Measurements from ENCODE around the gene FBXO46. TPM values are rescaled to one million over a fixed set of nuclear protein-coding genes. Genes with fewer than 3 reads are reported as not detected.
"Not testable (repeated sequence)": the region's sequence is repeated elsewhere in the genome, so short reads cannot be mapped to it uniquely, and the experiment has no call there.

The FBXO46 gene
- total RNA-seq, 1 experiment from 2014 or later: 10.8 TPM

DNA sequence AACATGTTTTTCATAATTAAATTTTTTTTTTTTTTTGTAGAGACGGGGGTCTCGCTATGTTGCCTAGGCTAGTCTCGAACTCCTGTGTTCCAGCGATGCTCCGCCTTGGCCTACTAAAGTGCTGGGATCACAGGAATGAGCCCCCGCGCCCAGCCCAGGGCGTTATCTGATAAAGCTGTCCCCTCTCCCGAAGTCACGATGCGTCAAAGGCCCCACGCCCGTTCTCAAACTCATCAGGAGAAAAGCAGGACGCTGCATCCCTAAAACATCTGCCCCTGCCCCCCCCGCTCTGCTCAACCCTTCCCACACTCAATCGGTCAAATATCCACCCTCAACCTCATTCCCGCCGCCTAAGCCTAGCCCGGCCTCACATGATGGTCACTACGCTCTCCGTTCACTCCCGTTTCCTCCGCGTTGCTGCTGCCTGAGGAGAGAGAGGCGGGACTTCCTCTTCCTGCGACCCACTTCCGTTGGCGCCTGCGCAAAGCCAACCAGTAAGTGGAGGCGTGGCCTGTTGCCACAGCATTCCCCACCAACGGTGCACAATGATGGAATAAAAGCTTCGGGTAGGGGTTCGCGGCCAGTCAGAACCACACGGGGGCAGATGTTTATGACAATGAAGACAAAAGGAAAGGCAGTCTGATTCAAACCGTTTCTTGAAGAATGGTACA lies 39.0 kb downstream of the FBXO46 start, which contains the start of gene SNRPD2:
TSS of gene SNRPD2 (minus strand) at position 438 of the 671 bp plus-strand sequence. CDS start at position 373, 65 bp downstream.
- peak; percentile 96 to 97 for DNase-seq
- peak within 1 kb of the TSS; percentile 77 for H3K4me3 ChIP-seq
- H3K27ac ChIP-seq: peak within 1 kb of the TSS; percentile 67
- H3K9me3 ChIP-seq (replicated peaks): no peaks in the 10 kb centered on the region
- H3K36me3 ChIP-seq: peaks cover 11% of the 10 kb centered on the region; the same call in 1 of the 2 replicates
- H3K27me3 ChIP-seq: no peaks in the 10 kb centered on the region
- H3K4me1 ChIP-seq: no peaks in the 10 kb centered on the region

DNA sequence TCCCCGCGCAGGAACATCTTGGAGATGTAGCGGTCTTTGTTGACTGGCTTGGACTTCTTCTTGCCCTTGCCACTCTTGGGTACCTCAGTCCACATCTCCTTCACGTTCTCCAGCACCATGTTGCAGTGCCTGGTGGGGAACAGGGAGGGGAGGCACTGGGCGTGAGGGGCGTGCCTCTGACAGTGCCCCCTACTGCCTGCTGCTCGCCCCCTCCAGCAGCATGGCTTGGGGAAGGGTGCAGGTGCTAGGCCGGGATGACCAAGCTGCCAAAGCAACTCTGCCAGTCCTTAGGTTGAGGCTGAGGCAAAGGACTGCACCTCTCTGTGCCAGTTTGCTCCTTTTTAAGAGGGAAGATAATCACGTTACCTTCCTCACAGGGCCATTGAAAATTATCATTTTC lies 43.1 kb downstream of the FBXO46 start:
- Histone ChIP-seq H3K27me3 (no peaks in the 10 kb centered on the region), H3K9me3 (replicated peaks) (no peaks in the 10 kb centered on the region), H3K27ac (no peak overlapping the region), H3K36me3 (peaks cover 17% of the 10 kb centered on the region; the same call in 1 of the 2 replicates), H3K4me1 (no peaks in the 10 kb centered on the region), H3K4me3 (no peak overlapping the region)
- no peak for DNase-seq

DNA sequence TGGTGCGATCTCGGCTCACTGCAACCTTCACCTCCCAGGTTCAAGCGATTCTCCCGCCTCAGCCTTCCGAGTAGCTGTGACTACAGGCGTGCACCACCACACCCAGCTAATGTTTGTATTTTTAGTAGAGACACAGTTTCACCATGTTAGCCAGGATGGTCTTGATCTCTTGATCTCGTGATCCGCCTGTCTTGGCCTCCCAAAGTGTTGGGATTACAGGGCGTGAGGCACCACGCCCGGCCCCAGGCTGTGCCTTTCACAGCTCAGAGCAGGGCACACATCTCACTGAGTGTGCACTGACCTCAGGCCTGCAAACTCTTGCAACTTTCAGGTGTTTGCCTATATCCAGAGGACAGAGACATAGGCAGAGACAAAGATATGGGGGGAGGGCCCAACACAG lies 45.7 kb downstream of the FBXO46 start:
- not testable (repeated sequence) for H3K4me1 ChIP-seq; DNase-seq; H3K27me3 ChIP-seq; H3K9me3 ChIP-seq (replicated peaks); H3K27ac ChIP-seq; H3K4me3 ChIP-seq
- peaks cover 17% of the 10 kb centered on the region; the same call in 1 of the 2 replicates for H3K36me3 ChIP-seq

DNA sequence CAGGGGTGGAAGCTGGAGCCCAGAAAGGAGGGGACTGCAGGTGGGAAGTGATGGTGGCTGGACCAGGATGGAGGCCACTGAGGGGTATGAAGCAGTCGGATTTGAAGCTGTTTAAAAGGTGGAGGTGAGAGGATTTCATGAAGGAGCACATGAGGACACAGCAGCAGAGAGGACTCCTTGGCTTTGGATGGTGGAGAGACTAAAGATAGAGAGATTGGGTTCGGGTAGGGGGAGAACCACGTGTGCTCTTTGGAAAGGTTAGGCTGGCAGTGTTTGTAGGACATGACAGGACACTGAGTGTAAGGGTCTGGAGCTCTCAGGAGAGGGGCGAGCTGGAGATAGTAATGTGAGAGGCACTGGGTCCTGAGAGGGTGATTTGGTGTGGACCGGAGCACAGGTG lies 47.8 kb downstream of the FBXO46 start:
- Histone ChIP-seq H3K9me3 (replicated peaks) (no peaks in the 10 kb centered on the region), H3K36me3 (peaks cover 13% of the 10 kb centered on the region; the same call in 1 of the 2 replicates), H3K4me3 (no peak overlapping the region), H3K27me3 (no peaks in the 10 kb centered on the region), H3K27ac (no peak overlapping the region), H3K4me1 (peaks cover under 1% of the 10 kb centered on the region; the same call in 1 of the 2 replicates)
- DNase-seq: no peak

DNA sequence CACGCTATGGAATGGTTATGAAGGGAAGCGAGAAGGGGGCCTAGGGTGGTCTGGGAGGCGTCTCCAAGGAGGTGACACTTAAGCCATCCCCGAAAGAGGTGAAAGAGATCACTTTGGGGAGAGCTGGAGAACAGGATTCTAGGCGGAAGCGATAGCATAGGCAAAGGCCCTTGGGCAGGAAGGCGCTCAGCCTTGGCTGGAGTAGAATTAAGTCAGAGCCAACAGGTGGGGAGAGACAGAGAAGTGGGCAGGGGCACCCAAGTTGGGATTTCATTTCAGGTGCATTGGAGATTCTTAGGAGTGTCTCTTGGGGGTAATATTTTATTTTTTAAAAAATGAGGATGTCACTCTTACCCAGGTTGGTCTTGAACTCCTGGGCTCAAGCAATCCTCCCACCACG lies 48.6 kb downstream of the FBXO46 start:
- Histone ChIP-seq H3K4me1 (peaks cover 5% of the 10 kb centered on the region; the same call in 1 of the 2 replicates), H3K27ac (no peak overlapping the region), H3K36me3 (peaks cover 8% of the 10 kb centered on the region; the same call in 1 of the 2 replicates), H3K4me3 (no peak overlapping the region), H3K9me3 (replicated peaks) (no peaks in the 10 kb centered on the region), H3K27me3 (no peaks in the 10 kb centered on the region)
- DNase-seq: no peak

DNA sequence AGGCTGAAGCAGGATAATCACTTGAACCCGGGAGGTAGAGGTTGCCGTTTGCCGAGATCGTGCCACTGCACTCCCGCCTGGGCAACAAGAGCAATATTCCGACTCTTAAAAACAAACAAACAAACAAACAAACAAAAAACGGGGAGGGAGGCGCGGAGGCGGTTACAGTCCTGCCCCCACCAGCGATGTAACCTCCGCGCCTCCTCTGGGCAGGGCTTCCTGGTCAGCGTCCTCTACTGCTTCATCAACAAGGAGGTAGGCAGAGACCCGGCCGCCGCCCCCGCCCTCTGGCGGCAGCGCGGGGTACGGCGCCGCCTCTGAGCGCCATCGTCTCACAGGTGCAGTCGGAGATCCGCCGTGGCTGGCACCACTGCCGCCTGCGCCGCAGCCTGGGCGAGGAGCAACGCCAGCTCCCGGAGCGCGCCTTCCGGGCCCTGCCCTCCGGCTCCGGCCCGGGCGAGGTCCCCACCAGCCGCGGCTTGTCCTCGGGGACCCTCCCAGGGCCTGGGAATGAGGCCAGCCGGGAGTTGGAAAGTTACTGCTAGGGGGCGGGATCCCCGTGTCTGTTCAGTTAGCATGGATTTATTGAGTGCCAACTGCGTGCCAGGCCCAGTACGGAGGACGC lies 49.2 kb downstream of the FBXO46 start:
- H3K4me1 ChIP-seq: peaks cover 5% of the 10 kb centered on the region; the same call in 1 of the 2 replicates
- peaks cover 5% of the 10 kb centered on the region; the same call in 1 of the 2 replicates for H3K36me3 ChIP-seq
- 0 out of 2 replicates have a peak, but pooled peaks cover 3% of the 10 kb centered on the region for H3K27me3 ChIP-seq
- peak; percentile 72 to 86 for DNase-seq
- H3K4me3 ChIP-seq: peak overlapping the region; percentile 38
- no peak overlapping the region for H3K27ac ChIP-seq
- H3K9me3 ChIP-seq (replicated peaks): no peaks in the 10 kb centered on the region

DNA sequence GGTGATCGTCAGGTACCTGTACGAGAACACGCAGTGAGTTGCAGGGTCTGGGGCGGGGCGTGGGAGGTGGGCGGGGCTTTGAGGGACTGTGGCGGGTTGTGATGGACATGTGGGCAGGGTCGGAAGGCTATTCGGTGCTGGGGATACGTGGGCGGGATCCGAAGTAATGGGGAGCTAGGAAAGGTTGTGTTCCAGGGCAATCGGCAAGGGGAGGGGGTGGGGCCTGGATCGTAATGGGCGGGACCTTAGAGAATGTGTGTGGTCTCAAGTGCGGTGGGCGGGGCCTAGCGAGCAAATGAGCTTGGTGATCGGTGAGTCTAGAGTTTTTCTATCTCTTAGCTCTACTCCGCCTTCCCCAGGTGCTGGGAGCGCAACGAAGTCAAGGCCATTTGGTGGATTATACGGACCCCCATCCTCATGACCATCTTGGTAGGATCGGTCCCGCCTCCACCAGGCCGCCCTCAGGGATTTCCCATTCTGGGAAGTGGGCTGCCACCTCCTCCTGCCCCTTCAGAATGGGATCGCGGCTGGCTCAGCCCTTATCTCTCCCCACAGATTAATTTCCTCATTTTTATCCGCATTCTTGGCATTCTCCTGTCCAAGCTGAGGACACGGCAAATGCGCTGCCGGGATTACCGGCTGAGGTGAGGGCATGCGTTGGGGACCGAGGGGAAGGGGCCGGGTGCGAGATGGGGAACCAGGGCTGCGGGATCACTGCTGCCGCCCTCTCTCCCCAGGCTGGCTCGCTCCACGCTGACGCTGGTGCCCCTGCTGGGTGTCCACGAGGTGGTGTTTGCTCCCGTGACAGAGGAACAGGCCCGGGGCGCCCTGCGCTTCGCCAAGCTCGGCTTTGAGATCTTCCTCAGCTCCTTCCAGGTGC lies 53.1 kb downstream of the FBXO46 start:
- H3K27ac ChIP-seq: no peak overlapping the region
- peaks cover 5% of the 10 kb centered on the region; the same call in 1 of the 2 replicates for H3K4me1 ChIP-seq
- no peak overlapping the region for H3K4me3 ChIP-seq
- peak; percentile 81 to 82 for DNase-seq
- 0 out of 2 replicates have a peak, but pooled peaks cover 4% of the 10 kb centered on the region for H3K27me3 ChIP-seq
- no peaks in the 10 kb centered on the region for H3K9me3 ChIP-seq (replicated peaks)
- no peaks in the 10 kb centered on the region for H3K36me3 ChIP-seq

DNA sequence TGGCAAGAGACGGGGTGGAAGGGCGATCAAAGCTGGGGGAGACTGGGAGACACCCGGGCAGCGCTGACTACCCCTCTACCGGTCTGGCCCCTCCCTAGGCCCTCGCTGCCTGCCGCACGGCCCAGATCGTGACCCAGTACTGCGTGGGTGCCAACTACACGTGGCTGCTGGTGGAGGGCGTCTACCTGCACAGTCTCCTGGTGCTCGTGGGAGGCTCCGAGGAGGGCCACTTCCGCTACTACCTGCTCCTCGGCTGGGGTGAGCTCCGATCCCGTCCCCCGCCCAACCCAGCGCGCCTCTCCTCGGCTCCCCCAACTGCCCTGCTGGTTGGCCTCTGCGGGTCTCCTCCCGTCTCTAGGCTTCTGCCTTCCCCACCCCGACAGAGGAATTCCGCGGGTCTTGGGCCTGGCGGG lies 53.8 kb downstream of the FBXO46 start:
- no peak overlapping the region for H3K4me3 ChIP-seq
- H3K27me3 ChIP-seq: 0 out of 2 replicates have a peak, but pooled peaks cover 4% of the 10 kb centered on the region
- no peaks in the 10 kb centered on the region for H3K9me3 ChIP-seq (replicated peaks)
- H3K4me1 ChIP-seq: peaks cover 5% of the 10 kb centered on the region; the same call in 1 of the 2 replicates
- no peak overlapping the region for H3K27ac ChIP-seq
- H3K36me3 ChIP-seq: no peaks in the 10 kb centered on the region
- no peak for DNase-seq

DNA sequence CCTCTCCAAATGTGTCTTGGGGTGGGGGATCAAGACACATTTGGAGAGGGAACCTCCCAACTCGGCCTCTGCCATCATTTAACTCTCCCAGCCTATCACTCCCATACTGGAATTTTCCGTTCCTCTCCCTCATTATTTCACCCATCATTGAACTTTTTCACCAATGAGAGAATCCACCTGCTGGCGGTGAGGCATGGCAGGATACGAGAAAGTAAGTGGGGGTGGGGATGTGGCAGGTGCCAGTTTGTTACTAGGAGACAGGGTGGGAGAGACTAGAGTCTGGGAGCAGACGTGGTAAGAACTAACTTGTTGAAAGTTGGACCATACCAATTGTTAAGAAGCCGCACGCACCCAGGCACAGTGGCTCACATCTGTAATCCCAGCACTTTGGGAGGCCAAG lies 55.8 kb downstream of the FBXO46 start:
- Histone ChIP-seq H3K4me1 (peaks cover 5% of the 10 kb centered on the region; the same call in 1 of the 2 replicates), H3K27me3 (0 out of 2 replicates have a peak, but pooled peaks cover 4% of the 10 kb centered on the region), H3K9me3 (replicated peaks) (no peaks in the 10 kb centered on the region), H3K4me3 (no peak overlapping the region), H3K27ac (no peak overlapping the region), H3K36me3 (no peaks in the 10 kb centered on the region)
- no peak for DNase-seq

DNA sequence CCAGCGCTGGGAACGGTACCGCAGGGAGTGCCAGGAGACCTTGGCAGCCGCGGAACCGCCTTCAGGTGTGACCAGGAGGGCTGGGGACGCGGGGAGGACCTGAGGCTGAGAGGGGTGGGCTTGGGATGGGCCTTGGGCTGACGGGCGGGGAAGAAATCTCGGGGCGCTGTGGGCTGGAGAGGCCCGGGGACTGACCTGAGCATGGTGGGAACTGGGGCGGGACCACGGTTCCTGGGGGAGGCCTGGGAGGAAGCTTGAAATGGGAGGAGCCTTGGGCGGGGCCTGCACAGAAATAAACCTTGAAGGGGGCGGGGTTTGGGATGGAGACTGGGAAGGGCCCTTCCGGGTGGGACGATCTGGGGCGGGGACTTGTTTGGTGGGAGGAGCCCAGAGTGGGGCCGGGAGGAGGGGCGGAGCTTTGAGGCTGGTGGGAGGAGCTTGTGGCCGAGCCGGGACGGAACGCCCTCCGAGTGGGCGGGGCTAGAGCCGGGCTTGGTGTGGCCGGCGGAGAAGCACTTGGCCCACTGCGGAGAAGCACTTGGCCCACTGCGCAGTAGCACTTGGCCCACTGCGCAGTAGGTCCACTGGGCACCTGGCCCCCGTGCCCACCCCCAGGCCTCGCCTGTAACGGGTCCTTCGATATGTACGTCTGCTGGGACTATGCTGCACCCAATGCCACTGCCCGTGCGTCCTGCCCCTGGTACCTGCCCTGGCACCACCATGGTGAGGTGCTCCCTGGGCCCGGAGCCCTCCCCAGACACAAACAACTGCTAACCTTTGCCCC lies 59.8 kb downstream of the FBXO46 start:
- peaks cover 3% of the 10 kb centered on the region; the same call in 1 of the 2 replicates for H3K4me1 ChIP-seq
- H3K4me3 ChIP-seq: no peak overlapping the region
- no peaks in the 10 kb centered on the region for H3K36me3 ChIP-seq
- H3K27me3 ChIP-seq: no peaks in the 10 kb centered on the region
- no peak overlapping the region for H3K27ac ChIP-seq
- H3K9me3 ChIP-seq (replicated peaks): no peaks in the 10 kb centered on the region
- peak; percentile 69 to 73 for DNase-seq

DNA sequence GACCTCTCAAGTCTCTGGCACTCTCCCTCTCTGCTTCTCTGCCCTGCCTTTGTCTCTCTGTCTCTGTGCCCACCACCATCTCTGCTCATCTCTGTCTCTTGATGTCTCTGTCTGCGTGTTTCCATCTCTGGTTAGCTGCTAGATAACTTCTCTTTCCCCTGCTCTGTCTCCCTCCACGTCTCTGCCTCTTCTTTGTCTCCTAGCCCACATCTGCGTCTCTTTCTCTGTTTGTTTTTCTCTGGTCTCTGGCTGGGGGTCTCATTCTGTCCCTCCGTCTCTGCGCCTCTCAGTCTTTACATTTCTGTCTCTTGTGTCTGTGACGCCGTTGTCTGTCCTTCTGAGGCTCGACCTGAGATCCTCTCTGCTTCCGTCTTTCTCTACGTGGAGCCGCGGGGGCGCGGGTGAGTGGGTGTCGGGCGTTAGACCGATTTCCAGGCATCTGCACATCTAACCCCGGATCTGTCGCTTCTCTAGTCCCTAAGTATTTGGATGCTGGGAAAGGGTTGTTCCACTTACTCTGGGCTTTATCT lies 62.3 kb downstream of the FBXO46 start:
- Histone ChIP-seq H3K36me3 (no peaks in the 10 kb centered on the region), H3K27ac (no peak overlapping the region), H3K4me3 (peak overlapping the region; percentile 50), H3K4me1 (peaks cover 3% of the 10 kb centered on the region; the same call in 1 of the 2 replicates), H3K27me3 (no peaks in the 10 kb centered on the region), H3K9me3 (replicated peaks) (no peaks in the 10 kb centered on the region)
- no peak for DNase-seq

DNA sequence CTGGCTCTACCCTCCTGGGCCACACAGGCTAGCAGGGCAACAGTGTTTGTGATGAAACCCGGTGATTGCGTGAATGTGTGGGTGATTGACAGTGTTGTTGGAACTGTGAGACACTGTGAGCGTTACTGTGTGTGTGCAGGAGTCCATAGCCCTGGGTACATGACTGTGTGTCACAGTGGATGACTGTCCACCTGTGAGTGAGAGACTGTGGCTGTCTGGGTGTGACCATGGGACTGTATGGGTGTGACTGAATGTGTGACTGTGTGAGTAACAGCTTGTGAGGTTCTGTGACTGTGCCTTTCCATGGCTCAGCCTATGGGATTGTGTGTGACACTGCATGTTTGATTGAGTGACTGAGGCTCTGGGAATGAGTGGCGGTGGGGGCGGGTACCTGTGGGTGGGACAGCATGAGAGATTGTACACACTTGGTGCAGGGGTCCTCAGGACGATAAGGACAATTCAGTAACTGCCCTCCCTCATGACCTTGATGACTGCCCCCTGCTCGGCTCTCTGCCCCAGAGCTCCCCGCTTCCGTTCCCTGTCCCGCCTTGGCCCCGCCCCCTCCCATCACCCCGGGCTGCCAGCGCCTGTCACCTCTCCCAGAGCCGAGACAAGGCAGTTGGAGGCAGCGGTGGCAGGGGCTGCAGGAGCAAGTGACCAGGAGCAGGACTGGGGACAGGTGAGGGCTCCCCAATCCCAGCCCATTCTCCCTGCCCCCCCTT lies 62.9 kb downstream of the FBXO46 start, which contains the start of gene GIPR:
TSS of gene GIPR (plus strand) at position 602 of the 722 bp plus-strand sequence. CDS start 1,300 bp downstream, outside the sequence.
- Histone ChIP-seq H3K9me3 (replicated peaks) (no peaks in the 10 kb centered on the region), H3K4me1 (peaks cover 3% of the 10 kb centered on the region; the same call in 1 of the 2 replicates), H3K27me3 (no peaks in the 10 kb centered on the region), H3K36me3 (no peaks in the 10 kb centered on the region), H3K4me3 (peak within 1 kb of the TSS; percentile 50), H3K27ac (no peak within 1 kb of the TSS)
- DNase-seq: peak in 1 of 2 experiments; percentile 54

DNA sequence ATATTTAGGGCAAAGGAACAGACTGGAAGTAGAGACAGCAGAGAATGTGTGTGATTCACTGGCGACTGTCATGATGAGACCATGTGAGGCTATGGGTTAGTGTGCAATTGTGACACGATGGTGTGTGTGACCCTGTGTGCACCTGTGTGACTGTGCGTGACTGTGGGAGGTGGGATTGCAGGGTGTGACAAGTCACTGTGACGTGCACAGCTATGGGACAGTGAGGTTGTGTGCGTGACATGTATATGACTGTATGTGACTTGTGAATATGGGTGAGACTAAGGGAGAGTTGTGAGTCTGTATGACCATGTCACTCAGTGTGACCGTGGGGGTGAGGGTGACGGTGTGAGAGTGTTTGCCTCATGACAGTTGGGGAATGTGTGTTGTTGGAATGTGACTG lies 66.1 kb downstream of the FBXO46 start:
- Histone ChIP-seq H3K9me3 (replicated peaks) (no peaks in the 10 kb centered on the region), H3K27ac (no peak overlapping the region), H3K4me1 (peaks cover 3% of the 10 kb centered on the region; the same call in 1 of the 2 replicates), H3K27me3 (no peaks in the 10 kb centered on the region), H3K36me3 (no peaks in the 10 kb centered on the region), H3K4me3 (no peak overlapping the region)
- DNase-seq: no peak
